K562 (cell line): ENCODE measurements around the gene DPP9. TPM values are rescaled to one million over a fixed set of nuclear protein-coding genes. Genes with fewer than 3 reads are reported as not detected.
A peak's percentile ranks its signal among the peaks of the same experiment; 100 is the strongest.

Experiments
- JUN ChIP-seq, 2 experiments: sonication (generic) in 1 of 2; formaldehyde crosslinking in 1 of 2; IDR thresholded peaks; 2 replicates each; pipeline versions ENCODE4 v1.6.1 to v1.8.0; 2012 to 2022; ENCODE audit warnings: borderline replicate concordance in 2 of 2, mild to moderate bottlenecking in 2 of 2, improper control_type of control experiment in 1 of 2, low read depth in 1 of 2, low read length in 1 of 2, missing genetic modification reagents in 1 of 2
- NONO ChIP-seq, 2 experiments: fragments of 200-400 bp in 1 of 2; fragments of 450-650 bp in 1 of 2; formaldehyde crosslinking in 1 of 2; IDR thresholded peaks; 2 replicates each; pipeline ENCODE4 v1.6.1; 2017; ENCODE audit warnings: low read depth in 2 of 2, mild to moderate bottlenecking in 2 of 2, moderate library complexity in 2 of 2, low read length in 1 of 2
- RAD21 ChIP-seq, 2 experiments: fragments of 250-450 bp in 1 of 2; fragments of 450-650 bp in 1 of 2; sonication (Bioruptor Pico) in 1 of 2; formaldehyde crosslinking in 1 of 2; IDR thresholded peaks in 1 of 2; conservative IDR thresholded peaks in 1 of 2; 2 replicates each; pipeline versions ENCODE4 v1.4.0 to v1.8.0; 2020 to 2022; ENCODE audit warnings: mild to moderate bottlenecking in 2 of 2, moderate library complexity in 1 of 2
- REST ChIP-seq, 2 experiments: fragments of 450-650 bp; formaldehyde crosslinking in 1 of 2; IDR thresholded peaks; 2 replicates each; pipeline versions ENCODE4 v1.4.0 to v1.6.1; 2014 to 2020; ENCODE audit warnings: mild to moderate bottlenecking in 2 of 2, borderline replicate concordance in 1 of 2, low read depth in 1 of 2
- SRF ChIP-seq, 2 experiments: fragments of 250-450, 450-650 bp in 1 of 2; sonication (Bioruptor Pico) in 1 of 2; sonication (generic) in 1 of 2; formaldehyde crosslinking; IDR thresholded peaks; 2 replicates each; pipeline versions ENCODE4 v1.5.0 to v1.5.1; 2020 to 2022; ENCODE audit warnings: mild to moderate bottlenecking in 1 of 2, missing genetic modification reagents in 1 of 2
- TRIM24 ChIP-seq, 2 experiments: fragments of 450-650 bp; IDR thresholded peaks; 2 replicates each; pipeline ENCODE4 v1.6.1; 2016
- ZBTB7A ChIP-seq: IDR thresholded peaks from 2 replicates; pipeline ENCODE4 v1.6.1; 2011; ENCODE audit warnings: low read depth, mild to moderate bottlenecking, low read length, moderate library complexity, borderline replicate concordance; ENCODE audit not compliant: control insufficient read depth
- ZNF239 ChIP-seq: fragments of 250-450 bp; sonication (Bioruptor Pico); IDR thresholded peaks from 2 replicates; pipeline ENCODE4 v1.4.0; 2020; ENCODE audit warnings: mild to moderate bottlenecking
- ZNF79 ChIP-seq: fragments of 250-450 bp; sonication (Bioruptor Pico); IDR thresholded peaks from 2 replicates; pipeline ENCODE4 v1.4.0; 2020; ENCODE audit warnings: low read depth, mild to moderate bottlenecking, moderate library complexity
- polyA plus RNA-seq, 8 experiments: library from polyadenylated mRNA; depleted of rRNA in 4 of 8; stranded (reverse) in 5 of 8; unstranded in 3 of 8; fragments of >200 nt; fragmentation: Nextera tagmentation in 2 of 8; fragmentation: Illumina TruSeq in 1 of 8; extraction: Ambion mirVana in 2 of 8; extraction: Trizol in 1 of 8; gene quantifications; 2 replicates each; pipeline versions ENCODE4 v1.2.1 to v1.2.3, GENCODE V29; 2011 to 2014; ENCODE audit warnings: inconsistent platforms in 1 of 8, missing spikeins in 1 of 8
- total RNA-seq, 7 experiments: library from RNA; depleted of rRNA in 6 of 7; stranded (reverse); fragments of >200 nt in 6 of 7; fragmentation: Illumina TruSeq in 2 of 7; extraction: Trizol in 2 of 7; gene quantifications; 2 replicates each; pipeline versions ENCODE4 v1.2.1 to v1.2.3, GENCODE V29; 2011 to 2021; ENCODE audit warnings: low replicate concordance in 1 of 7
- TF ChIP-seq, protein P1 (sequence below), 2 experiments: fragments of 150-350 bp in 1 of 2; IDR thresholded peaks; 2 replicates each; pipeline ENCODE4 v1.6.1; 2012 to 2016; ENCODE audit warnings: low read depth in 2 of 2, low read length in 2 of 2, mild to moderate bottlenecking in 1 of 2, moderate library complexity in 1 of 2
- TF ChIP-seq, protein P2 (sequence below): IDR thresholded peaks from 2 replicates; pipeline ENCODE4 v1.6.1; 2011; ENCODE audit warnings: borderline replicate concordance, low read depth, mild to moderate bottlenecking, moderate library complexity, low read length; ENCODE audit not compliant: insufficient read depth, poor library complexity, severe bottlenecking

Gene DPP9
- total and polyA plus RNA-seq, 9 of the 15 experiments (the other 6 are each of a cell fraction or from before 2014, with no cell fraction given): 0.90 to 66.7 (median 24.5) TPM

DNA sequence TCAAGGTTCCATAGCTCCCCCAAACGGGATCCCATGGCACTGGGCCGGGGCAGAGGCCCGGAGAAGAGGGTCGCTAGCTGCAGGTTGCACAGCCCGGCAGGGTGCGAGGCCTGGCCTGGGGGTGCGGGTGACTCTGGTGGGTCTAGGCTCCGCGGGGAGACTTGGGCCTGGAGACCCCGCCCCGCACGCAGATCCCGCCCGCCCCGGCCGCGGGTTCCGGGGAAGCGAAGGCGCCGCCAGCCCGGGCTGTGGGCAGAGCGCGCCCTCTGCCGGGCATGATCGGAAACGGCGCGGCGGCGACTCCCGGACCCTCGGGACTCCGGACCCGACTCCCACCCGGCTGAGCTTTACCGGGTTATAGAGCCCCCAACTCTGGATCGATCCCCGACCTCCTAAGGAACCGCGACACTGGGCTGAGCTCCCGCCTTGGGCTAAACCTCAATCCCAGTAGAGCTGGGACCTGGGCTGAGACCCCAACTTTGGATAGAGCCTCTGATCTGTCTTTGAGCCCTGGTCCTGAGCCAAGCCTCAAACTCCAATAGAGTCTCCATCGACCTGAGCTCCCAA lies 87.4 kb downstream of the DPP9 start (continued):
- TF ChIP-seq ZBTB7A: peak; percentile 94
- TF ChIP-seq JUN (IDR thresholded peaks at IDR 0.05; ENCODE audit: borderline replicate concordance, low read depth, low read length): 0 out of 2 replicates have a peak, but pooled peaks have one; percentile 12
- no peak for TF ChIP-seq JUN (CRISPR knock-in tag; IDR thresholded peaks at IDR 0.05; ENCODE audit: borderline replicate concordance)
- TF ChIP-seq ZNF79 (CRISPR knock-in tag): no peak
- no peak for TF ChIP-seq TRIM24 (IDR thresholded peaks at IDR 0.05)
- no peak for TF ChIP-seq ZNF239 (CRISPR knock-in tag)
- TF ChIP-seq, protein P1, sequence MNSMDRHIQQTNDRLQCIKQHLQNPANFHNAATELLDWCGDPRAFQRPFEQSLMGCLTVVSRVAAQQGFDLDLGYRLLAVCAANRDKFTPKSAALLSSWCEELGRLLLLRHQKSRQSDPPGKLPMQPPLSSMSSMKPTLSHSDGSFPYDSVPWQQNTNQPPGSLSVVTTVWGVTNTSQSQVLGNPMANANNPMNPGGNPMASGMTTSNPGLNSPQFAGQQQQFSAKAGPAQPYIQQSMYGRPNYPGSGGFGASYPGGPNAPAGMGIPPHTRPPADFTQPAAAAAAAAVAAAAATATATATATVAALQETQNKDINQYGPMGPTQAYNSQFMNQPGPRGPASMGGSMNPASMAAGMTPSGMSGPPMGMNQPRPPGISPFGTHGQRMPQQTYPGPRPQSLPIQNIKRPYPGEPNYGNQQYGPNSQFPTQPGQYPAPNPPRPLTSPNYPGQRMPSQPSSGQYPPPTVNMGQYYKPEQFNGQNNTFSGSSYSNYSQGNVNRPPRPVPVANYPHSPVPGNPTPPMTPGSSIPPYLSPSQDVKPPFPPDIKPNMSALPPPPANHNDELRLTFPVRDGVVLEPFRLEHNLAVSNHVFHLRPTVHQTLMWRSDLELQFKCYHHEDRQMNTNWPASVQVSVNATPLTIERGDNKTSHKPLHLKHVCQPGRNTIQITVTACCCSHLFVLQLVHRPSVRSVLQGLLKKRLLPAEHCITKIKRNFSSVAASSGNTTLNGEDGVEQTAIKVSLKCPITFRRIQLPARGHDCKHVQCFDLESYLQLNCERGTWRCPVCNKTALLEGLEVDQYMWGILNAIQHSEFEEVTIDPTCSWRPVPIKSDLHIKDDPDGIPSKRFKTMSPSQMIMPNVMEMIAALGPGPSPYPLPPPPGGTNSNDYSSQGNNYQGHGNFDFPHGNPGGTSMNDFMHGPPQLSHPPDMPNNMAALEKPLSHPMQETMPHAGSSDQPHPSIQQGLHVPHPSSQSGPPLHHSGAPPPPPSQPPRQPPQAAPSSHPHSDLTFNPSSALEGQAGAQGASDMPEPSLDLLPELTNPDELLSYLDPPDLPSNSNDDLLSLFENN (IDR thresholded peaks at IDR 0.05; ENCODE audit: low read depth in 2 of 2, low read length in 2 of 2): no peak
- TF ChIP-seq SRF (CRISPR knock-in tag; IDR thresholded peaks at IDR 0.05): peak in 1 of 2 experiments; percentile 53; a peak in 1 of 4 replicates
- TF ChIP-seq RAD21 (CRISPR knock-in tag; conservative IDR thresholded peaks at IDR 0.05 in 1 of 2, IDR thresholded peaks at IDR 0.05 in 1 of 2): peak; percentile 79 to 84
- TF ChIP-seq, protein P2, sequence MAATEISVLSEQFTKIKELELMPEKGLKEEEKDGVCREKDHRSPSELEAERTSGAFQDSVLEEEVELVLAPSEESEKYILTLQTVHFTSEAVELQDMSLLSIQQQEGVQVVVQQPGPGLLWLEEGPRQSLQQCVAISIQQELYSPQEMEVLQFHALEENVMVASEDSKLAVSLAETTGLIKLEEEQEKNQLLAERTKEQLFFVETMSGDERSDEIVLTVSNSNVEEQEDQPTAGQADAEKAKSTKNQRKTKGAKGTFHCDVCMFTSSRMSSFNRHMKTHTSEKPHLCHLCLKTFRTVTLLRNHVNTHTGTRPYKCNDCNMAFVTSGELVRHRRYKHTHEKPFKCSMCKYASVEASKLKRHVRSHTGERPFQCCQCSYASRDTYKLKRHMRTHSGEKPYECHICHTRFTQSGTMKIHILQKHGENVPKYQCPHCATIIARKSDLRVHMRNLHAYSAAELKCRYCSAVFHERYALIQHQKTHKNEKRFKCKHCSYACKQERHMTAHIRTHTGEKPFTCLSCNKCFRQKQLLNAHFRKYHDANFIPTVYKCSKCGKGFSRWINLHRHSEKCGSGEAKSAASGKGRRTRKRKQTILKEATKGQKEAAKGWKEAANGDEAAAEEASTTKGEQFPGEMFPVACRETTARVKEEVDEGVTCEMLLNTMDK: peak; percentile 53
- peak in 1 of 2 experiments; percentile 37; a peak in 1 of 4 replicates for TF ChIP-seq NONO (IDR thresholded peaks at IDR 0.05; ENCODE audit: low read depth in 2 of 2, low read length in 1 of 2)
- TF ChIP-seq REST (IDR thresholded peaks at IDR 0.05; ENCODE audit: borderline replicate concordance): peak; percentile 67
- no peak for TF ChIP-seq REST (CRISPR knock-in tag; IDR thresholded peaks at IDR 0.05; ENCODE audit: low read depth)
